IPS-18a (cell line): ENCODE results near the gene GPER1.

Source experiments
- H3K27ac ChIP-seq: one replicate; pipeline ENCODE4 v1.5.1; 2013; ENCODE audit warnings: low read length
- H3K27me3 ChIP-seq: one replicate; pipeline ENCODE4 v1.6.1; 2013; ENCODE audit warnings: mild to moderate bottlenecking, low read length; ENCODE audit not compliant: control insufficient read depth, insufficient read depth
- H3K36me3 ChIP-seq: one replicate; pipeline ENCODE4 v1.6.1; 2013; ENCODE audit warnings: low read depth, low read length; ENCODE audit not compliant: control insufficient read depth
- H3K4me1 ChIP-seq: one replicate; pipeline ENCODE4 v1.6.1; 2013; ENCODE audit warnings: low read depth, low read length; ENCODE audit not compliant: control insufficient read depth
- H3K4me3 ChIP-seq: one replicate; pipeline ENCODE4 v1.5.1; 2013; ENCODE audit warnings: low read length
- H3K9ac ChIP-seq: one replicate; pipeline ENCODE4 v1.6.1; 2013; ENCODE audit warnings: mild to moderate bottlenecking, low read length, moderate library complexity
- H3K9me3 ChIP-seq: one replicate; pipeline ENCODE4 v1.6.1; 2013; ENCODE audit warnings: low read depth, low read length; ENCODE audit not compliant: control insufficient read depth

GPER1 gene

GRCh38 chr7:1104516-1105179, 16.7 kb downstream of the GPER1 start:
- H3K36me3 ChIP-seq, result no peaks in the 10 kb centered on the region
- no peaks in the 10 kb centered on the region for H3K4me1 ChIP-seq
- no peaks in the 10 kb centered on the region for H3K27me3 ChIP-seq
- no peak overlapping the region for H3K9ac ChIP-seq
- no peak overlapping the region for H3K4me3 ChIP-seq
- H3K9me3 ChIP-seq, result no peaks in the 10 kb centered on the region
- H3K27ac ChIP-seq, result no peak overlapping the region

GRCh38 chr7:1105189-1105588, 17.3 kb downstream of the GPER1 start:
- Histone ChIP-seq H3K4me3 (no peak overlapping the region), H3K27ac (no peak overlapping the region), H3K9ac (no peak overlapping the region), H3K4me1 (no peaks in the 10 kb centered on the region), H3K9me3 (no peaks in the 10 kb centered on the region), H3K27me3 (no peaks in the 10 kb centered on the region), H3K36me3 (no peaks in the 10 kb centered on the region)

GRCh38 chr7:1106063-1106792, 18.3 kb downstream of the GPER1 start:
- H3K4me3 ChIP-seq, result no peak overlapping the region
- no peaks in the 10 kb centered on the region for H3K4me1 ChIP-seq
- H3K9me3 ChIP-seq, result no peaks in the 10 kb centered on the region
- H3K27me3 ChIP-seq, result no peaks in the 10 kb centered on the region
- no peak overlapping the region for H3K27ac ChIP-seq
- H3K36me3 ChIP-seq, result no peaks in the 10 kb centered on the region
- H3K9ac ChIP-seq, result no peak overlapping the region

- H3K9ac ChIP-seq, result no peak overlapping the region
- H3K4me3 ChIP-seq, result no peak overlapping the region
- no peaks in the 10 kb centered on the region for H3K27me3 ChIP-seq
- H3K9me3 ChIP-seq, result no peaks in the 10 kb centered on the region
- H3K27ac ChIP-seq, result no peak overlapping the region
- H3K36me3 ChIP-seq, result no peaks in the 10 kb centered on the region
- H3K4me1 ChIP-seq, result no peaks in the 10 kb centered on the region
These were observed 19.0 kb downstream of the GPER1 start for GRCh38 chr7:1106793-1107421.

GRCh38 chr7:1108264-1108920, 20.5 kb downstream of the GPER1 start:
- H3K27me3 ChIP-seq, result no peaks in the 10 kb centered on the region
- no peaks in the 10 kb centered on the region for H3K4me1 ChIP-seq
- H3K27ac ChIP-seq, result no peak overlapping the region
- no peaks in the 10 kb centered on the region for H3K9me3 ChIP-seq
- no peaks in the 10 kb centered on the region for H3K36me3 ChIP-seq
- no peak overlapping the region for H3K9ac ChIP-seq
- no peak overlapping the region for H3K4me3 ChIP-seq

GRCh38 chr7:1109581-1110310, 21.8 kb downstream of the GPER1 start:
- Histone ChIP-seq H3K4me3 (no peak overlapping the region), H3K27ac (no peak overlapping the region), H3K4me1 (no peaks in the 10 kb centered on the region), H3K36me3 (no peaks in the 10 kb centered on the region), H3K9ac (no peak overlapping the region), H3K27me3 (no peaks in the 10 kb centered on the region), H3K9me3 (no peaks in the 10 kb centered on the region)

GRCh38 chr7:1110358-1110757, 22.4 kb downstream of the GPER1 start:
- no peak overlapping the region for H3K4me3 ChIP-seq
- H3K9me3 ChIP-seq, result no peaks in the 10 kb centered on the region
- no peak overlapping the region for H3K27ac ChIP-seq
- H3K27me3 ChIP-seq, result no peaks in the 10 kb centered on the region
- no peak overlapping the region for H3K9ac ChIP-seq
- no peaks in the 10 kb centered on the region for H3K36me3 ChIP-seq
- no peaks in the 10 kb centered on the region for H3K4me1 ChIP-seq

GRCh38 chr7:1111156-1111555, 23.2 kb downstream of the GPER1 start:
- Histone ChIP-seq H3K9ac (no peak overlapping the region), H3K27ac (no peak overlapping the region), H3K4me3 (no peak overlapping the region), H3K27me3 (no peaks in the 10 kb centered on the region), H3K4me1 (no peaks in the 10 kb centered on the region), H3K9me3 (no peaks in the 10 kb centered on the region), H3K36me3 (no peaks in the 10 kb centered on the region)

GRCh38 chr7:1112109-1112508, 24.2 kb downstream of the GPER1 start:
- Histone ChIP-seq H3K4me3 (no peak overlapping the region), H3K27me3 (no peaks in the 10 kb centered on the region), H3K9me3 (no peaks in the 10 kb centered on the region), H3K36me3 (no peaks in the 10 kb centered on the region), H3K27ac (no peak overlapping the region), H3K4me1 (no peaks in the 10 kb centered on the region), H3K9ac (no peak overlapping the region)

GRCh38 chr7:1112625-1113547, 25.0 kb downstream of the GPER1 start:
- Histone ChIP-seq H3K9me3 (no peaks in the 10 kb centered on the region), H3K4me1 (no peaks in the 10 kb centered on the region), H3K27me3 (no peaks in the 10 kb centered on the region), H3K4me3 (no peak overlapping the region), H3K36me3 (no peaks in the 10 kb centered on the region), H3K9ac (no peak overlapping the region), H3K27ac (no peak overlapping the region)
